HG02571 (cell line): ENCODE measurements around the gene SLC39A6.
"Not testable (repeated sequence)": the region's sequence is repeated elsewhere in the genome, so short reads cannot be mapped to it uniquely, and the experiment has no call there.

Experiments used
- ATAC-seq: cut with Tn5 transposase; IDR thresholded peaks from one replicate; pipeline ENCODE4 v1.9.1; 2021; ENCODE audit warnings: mild to moderate bottlenecking, moderate library complexity; ENCODE audit not compliant: unreplicated experiment

SLC39A6 gene

DNA sequence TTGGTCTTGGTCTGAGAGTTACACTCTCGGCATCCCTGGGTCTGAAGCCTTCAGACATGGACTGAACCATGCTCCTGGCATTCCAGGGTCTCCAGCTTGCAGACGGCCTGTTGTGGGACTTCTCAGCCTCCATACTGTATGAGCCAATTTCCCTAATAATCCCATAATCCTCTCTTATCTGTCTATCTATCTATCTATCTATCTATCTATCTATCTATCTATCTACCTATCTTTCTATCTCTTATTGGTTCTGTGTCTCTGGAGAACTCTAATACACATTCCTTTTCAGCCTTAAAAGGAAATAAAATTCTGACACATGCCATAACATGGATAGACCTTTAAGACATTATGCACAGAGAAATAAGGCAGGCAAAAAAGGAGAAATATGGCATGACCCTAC lies 24.4 kb downstream of the SLC39A6 start:
- no peak for ATAC-seq

- ATAC-seq, result no peak
Observed at GRCh38 chr18:36101943-36102342, 27.2 kb downstream of the SLC39A6 start.

- ATAC-seq, result no peak
Observed at GRCh38 chr18:36099311-36099710, 29.8 kb downstream of the SLC39A6 start.

DNA sequence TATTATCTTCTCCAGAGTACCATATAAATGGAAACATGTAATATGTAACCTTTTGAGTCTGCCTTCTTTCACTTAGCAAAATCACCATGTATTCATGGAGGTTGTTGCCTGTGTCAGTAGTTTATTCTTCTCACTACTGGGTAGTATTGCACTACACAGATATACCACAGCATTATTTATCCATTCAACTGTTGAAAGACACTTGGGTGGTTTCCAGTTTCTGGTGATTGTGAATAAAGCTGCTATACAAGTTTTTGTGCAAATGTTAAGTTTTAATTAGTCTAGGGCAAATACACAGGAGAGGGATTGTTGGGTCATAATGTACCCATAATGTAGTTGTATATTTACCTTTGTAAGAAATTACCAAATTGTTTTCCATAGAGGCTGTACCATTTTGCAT lies 32.2 kb downstream of the SLC39A6 start:
- ATAC-seq, result no peak

DNA sequence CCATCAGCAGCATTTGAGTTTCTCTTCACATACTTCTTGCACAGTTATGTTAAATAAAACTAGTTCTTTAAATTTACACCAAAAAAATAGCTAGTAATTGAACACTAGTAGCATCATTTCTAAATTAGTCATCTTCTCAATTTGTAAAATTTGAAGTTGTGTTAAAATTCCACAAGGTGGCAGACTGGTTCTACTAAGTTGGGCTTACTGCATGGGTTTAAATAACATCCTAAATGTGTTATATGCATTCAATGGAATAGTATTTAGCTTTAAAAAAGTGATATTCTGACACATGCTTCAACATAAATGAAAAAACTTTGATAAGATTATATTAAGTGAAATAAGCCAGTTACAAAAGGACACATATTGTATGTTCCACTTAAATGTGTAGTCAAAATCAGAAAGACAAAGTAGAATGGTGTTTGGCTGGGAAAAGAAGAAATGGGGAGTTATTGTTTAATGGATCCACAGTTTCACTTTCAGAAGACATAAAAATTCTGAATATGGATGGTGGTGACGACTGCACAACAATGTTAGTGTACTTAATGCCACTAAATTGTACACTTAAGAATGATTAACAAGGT lies 33.1 kb downstream of the SLC39A6 start:
- ATAC-seq, result no peak

DNA sequence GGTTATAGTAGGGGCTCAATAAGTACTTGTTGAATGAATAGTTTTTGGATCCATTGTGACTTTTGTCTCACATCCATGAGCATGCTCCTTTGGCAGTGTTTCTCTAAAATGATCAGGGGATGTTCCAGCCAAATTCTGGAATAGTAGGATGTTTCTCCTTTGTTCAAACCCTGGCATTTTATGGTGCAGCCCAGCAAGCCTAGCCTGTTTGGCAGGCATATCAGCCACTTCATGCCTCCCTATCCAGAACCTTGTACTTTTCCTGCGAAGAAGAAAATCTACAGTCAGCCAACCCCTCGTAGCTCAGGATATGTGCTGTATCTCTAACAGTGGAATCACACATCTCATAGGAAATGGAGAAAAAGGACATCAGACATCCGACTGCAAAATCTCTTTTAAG lies 34.7 kb downstream of the SLC39A6 start:
- ATAC-seq, result no peak

DNA sequence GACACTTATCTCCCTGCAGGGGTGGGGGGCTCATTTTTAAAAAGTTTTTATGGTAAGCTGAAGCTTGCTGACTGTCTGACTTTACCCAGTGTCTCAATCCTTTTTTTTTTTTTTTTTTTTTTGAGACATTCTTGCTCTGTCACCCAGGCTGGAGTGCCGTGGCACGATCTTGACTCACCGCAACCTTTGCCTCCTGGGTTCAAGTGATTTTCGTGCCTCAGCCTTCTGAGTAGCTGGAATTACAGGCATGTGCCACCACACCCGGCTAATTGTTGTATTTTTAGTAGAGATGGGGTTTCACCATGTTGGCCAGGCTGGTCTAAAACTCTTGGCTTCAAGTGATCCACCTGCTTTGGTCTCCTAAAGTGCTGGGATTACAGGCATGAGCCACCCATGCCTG lies 37.0 kb downstream of the SLC39A6 start:
- ATAC-seq, result not testable (repeated sequence)

- no peak for ATAC-seq
Observed at GRCh38 chr18:36089001-36089400, 40.1 kb downstream of the SLC39A6 start.

DNA sequence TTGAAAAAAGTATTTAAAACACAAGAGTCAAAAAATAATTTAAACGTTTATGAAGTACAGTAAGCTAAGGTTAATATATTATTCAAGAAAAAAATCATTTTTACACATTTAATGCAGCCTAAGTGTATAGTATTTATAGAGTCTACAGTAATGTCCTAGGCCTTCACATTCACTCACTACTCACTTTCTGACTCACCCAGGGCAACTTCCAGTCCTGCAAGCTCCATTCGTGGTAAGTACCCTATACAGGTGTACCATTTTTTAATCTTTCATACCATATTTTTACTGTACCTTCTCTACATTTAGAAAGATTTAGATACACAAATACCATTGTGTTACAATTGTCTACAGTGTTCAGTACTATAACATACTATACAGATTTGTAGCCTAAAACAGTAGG lies 40.9 kb downstream of the SLC39A6 start:
- ATAC-seq, result no peak

GRCh38 chr18:36086186-36086585 lies 43.0 kb downstream of the SLC39A6 start:
- ATAC-seq, result no peak

DNA sequence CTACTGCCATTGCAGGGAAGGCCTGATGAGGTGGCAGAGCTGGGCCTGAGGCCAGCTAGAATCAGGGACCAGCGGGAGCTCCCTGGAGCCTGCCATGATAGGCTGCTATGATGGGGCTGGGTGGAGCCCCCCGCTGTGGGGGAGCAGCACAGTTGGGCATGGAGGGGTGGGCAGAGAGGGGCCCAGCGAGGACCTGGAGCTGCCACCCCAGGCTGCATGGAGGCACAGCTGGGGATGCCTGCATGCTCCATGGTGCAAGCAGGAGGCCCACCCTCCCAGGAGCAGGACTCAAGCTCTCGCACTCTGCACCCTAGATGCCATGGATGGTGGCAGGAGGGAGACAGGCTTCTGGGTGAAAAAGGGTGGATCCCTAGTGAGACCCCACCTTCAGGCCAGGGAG lies 43.9 kb downstream of the SLC39A6 start:
- ATAC-seq, result no peak

DNA sequence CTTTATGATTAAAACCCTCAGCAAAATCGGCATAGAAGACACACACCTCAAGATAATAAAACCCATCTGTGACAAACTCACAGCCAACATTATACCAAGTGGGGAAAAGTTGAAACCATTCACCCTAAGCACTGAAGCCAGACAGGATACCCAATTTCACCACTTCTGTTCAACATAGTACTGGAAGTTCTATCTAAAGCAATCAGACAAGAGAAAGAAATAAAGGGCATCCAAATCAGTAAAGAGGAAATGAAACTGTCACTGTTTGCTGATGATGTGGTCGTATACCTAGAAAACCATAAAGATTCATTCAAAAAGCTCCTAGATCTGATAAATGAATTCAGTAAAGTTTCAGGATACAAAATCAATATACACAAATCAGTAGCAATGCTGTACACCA lies 45.4 kb downstream of the SLC39A6 start:
- no peak for ATAC-seq

DNA sequence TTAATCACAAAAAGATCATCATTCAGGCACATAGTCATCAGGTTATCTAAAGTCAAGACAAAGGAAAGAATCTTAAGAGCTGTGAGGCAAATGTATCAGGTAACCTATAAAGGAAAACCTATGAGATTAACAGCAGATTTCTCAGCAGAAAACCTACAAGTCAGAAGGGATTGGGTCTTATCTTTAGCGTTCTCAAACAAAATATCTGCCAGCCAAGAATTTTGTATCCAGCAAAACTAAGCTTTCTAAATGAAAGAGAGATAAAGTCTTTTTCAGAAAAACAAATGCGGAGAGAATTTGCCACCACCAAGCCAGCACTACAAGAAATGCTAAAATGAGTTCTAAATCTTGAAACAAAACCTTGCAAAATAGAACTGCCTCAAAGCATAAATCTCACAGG lies 48.0 kb downstream of the SLC39A6 start:
- not testable (repeated sequence) for ATAC-seq

DNA sequence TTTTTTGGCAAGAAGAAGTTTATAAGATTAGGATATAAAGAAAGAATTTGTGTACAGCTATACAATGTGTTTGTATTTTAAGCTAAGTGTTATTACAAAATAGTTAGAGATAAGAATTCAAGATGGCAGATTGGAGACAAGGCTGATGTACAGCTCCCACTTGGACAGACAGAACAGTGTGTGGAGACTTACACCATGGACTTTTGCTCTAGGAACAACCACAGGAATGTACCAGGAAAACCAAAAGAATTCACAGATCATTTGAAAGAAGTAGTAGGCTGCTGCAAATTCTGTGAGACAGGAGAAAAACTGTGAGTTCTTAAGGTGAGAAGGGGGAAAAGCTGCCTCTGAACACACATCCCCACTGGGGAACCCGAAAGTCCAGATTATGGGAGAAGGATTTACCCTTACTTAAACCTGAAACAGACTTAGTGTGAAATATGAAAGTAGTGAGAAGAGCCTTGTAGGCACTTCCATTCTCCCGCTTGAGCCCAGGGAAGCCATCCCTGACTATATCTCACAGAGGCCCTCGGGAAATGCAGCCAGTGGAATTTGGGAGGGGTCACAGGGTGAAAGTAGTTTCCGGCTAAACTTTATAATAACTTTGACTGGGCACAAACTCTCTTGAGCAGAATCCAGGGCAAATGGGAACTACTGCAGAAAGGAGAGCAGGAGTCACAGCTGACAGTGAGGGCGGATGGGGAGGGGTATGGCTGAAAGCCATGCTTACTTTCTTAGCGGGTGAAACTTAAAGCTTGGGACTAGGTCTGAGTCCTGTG lies 50.2 kb downstream of the SLC39A6 start:
- no peak for ATAC-seq

GRCh38 chr18:36077764-36078163 lies 51.4 kb downstream of the SLC39A6 start:
- not testable (repeated sequence) for ATAC-seq

GRCh38 chr18:36075862-36076587 lies 53.1 kb downstream of the SLC39A6 start:
- ATAC-seq, result no peak

- no peak for ATAC-seq
Observed at GRCh38 chr18:36074435-36074834, 54.7 kb downstream of the SLC39A6 start.

- ATAC-seq, result no peak
Observed at GRCh38 chr18:36073676-36074075, 55.5 kb downstream of the SLC39A6 start.

DNA sequence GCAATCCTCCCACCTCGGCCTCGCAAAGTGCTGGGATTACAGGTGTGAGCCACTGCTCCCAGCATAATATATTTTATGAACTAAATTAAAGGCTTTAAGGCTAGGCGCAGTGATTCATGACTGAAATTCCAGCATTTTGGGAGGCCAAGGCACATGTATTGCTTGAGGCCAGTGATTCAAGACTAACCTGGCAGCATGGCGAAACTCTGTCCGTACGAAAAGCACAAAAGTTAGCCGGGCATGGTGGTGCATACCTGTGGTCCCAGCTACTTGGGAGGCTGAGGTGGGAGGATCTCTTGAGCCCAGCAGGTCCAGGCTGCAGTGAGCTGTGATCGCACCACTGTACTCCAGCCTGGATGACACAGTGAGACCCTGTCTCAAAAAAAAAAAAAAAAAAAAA lies 56.7 kb downstream of the SLC39A6 start:
- not testable (repeated sequence) for ATAC-seq

DNA sequence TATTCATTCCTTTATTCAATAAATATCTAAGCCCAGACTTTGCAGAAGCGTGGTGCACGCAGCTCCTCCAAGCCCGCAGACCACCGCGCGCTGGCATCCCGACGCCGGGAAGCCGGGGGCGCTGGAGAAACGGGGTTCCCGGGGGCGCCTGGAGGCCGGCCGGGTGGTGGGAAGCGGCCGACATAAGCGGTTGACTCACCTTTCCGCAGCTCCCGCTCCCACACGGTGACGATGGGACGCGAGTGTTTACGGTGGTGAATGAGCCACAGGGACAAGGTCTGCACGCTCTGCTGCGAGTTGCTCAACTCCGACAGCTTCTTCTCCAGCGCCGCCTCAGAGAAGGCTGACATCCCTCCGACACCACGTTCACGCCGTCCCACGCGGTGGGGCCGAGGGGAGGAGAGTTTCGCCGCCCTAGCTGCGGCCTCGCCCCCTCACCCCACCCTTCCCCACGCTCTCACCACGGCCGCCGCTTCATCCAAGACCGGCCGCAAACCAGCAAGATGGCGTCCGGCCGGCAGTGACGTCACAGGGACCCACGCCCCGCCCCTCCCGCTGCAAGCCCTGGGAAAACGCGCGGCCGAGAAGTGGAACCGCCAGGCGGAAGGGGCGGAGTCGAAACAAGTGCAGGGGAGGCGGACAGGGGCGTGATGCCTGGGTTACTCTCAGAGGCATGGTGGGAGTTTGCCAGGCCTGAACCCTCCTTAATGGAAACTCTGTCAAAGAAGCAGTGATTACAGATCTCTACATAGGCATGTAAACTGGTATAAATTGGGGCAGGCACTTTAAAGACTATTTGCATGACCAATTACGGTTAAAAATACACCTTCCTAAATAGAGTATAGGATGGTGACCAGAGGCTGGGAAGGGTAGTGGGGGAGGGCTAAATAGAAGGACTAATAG lies 61.8 kb downstream of the SLC39A6 start, which contains the start of gene RPRD1A:
Gene RPRD1A (minus strand): TSS at position 505 of the 903 bp plus-strand sequence. CDS start 155 bp downstream, at position 350.
- peak; percentile 93 for ATAC-seq

GRCh38 chr18:36066686-36067054 lies 62.5 kb downstream of the SLC39A6 start:
- ATAC-seq, result peak; percentile 9
